H1 (cell line): ENCODE data around the gene F11. TPM values are rescaled to one million over a fixed set of nuclear protein-coding genes. Genes with fewer than 3 reads are reported as not detected.
A peak's percentile ranks its signal among the peaks of the same experiment; 100 is the strongest.

Experiments
- CTCF ChIA-PET: fragments of 300-600 bp; sonication (Branson Sonifier 250); formaldehyde crosslinking; loops from one replicate; lab custom pipeline; 2021; ENCODE audit not compliant: partially characterized antibody; lab: Charles Lee
- POLR2A ChIA-PET: fragments of 300-600 bp; sonication (Branson Sonifier 250); formaldehyde crosslinking; loops from one replicate; lab custom pipeline; 2021; ENCODE audit warnings: inconsistent platforms; ENCODE audit not compliant: partially characterized antibody; lab: Charles Lee
- DNase-seq, 2 experiments: peaks; one replicate each; pipeline versions ENCODE4 v3.0.0 to v3.0.0-alpha.2; 2010 to 2022; ENCODE audit warnings: low spot score in 2 of 2, low read depth in 1 of 2, mixed read lengths in 1 of 2
- FAIRE-seq: peaks from 2 replicates; lab custom pipeline; 2011; peaks lifted over from hg19 to GRCh38; lab: Jason Lieb, UNC
- H2AFZ ChIP-seq: 2 replicates; pipeline ENCODE4 v1.8.1; 2012; ENCODE audit warnings: low read length, inconsistent platforms
- H2AK5ac ChIP-seq: 2 replicates; pipeline ENCODE4 v1.6.1; 2013; ENCODE audit warnings: low read depth, low read length
- H2BK120ac ChIP-seq: replicated peaks from 2 replicates; pipeline ENCODE3; 2013; ENCODE audit warnings: low read depth, low read length, inconsistent platforms
- H2BK12ac ChIP-seq: 2 replicates; pipeline ENCODE4 v1.6.1; 2013; ENCODE audit warnings: low read depth, low read length
- H2BK15ac ChIP-seq: 2 replicates; pipeline ENCODE4 v1.6.1; 2013; ENCODE audit warnings: low read length
- H2BK20ac ChIP-seq: 2 replicates; pipeline ENCODE4 v1.6.1; 2013; ENCODE audit warnings: low read length
- H2BK5ac ChIP-seq: 2 replicates; pipeline ENCODE4 v1.6.1; 2013; ENCODE audit warnings: low read depth, low read length
- H3K14ac ChIP-seq: 2 replicates; pipeline ENCODE4 v1.6.1; 2013; ENCODE audit warnings: inconsistent platforms; ENCODE audit not compliant: insufficient read length
- H3K18ac ChIP-seq: 2 replicates; pipeline ENCODE4 v1.6.1; 2013; ENCODE audit warnings: low read length; ENCODE audit errors: extremely low read depth
- H3K23ac ChIP-seq: 2 replicates; pipeline ENCODE4 v1.6.1; 2013; ENCODE audit warnings: inconsistent platforms; ENCODE audit not compliant: insufficient read length
- H3K23me2 ChIP-seq: 2 replicates; pipeline ENCODE4 v1.6.1; 2013; ENCODE audit warnings: low read depth, low read length
- H3K27ac ChIP-seq: 2 replicates; pipeline ENCODE4 v1.6.1; 2011; ENCODE audit warnings: low read depth, low read length, inconsistent platforms
- H3K27me3 ChIP-seq, 4 experiments: replicated peaks in 1 of 4; 1 replicate in 1 of 4; 2 replicates in 3 of 4; pipeline versions ENCODE4 v1.6.1 to v1.8.1; 2011 to 2013; ENCODE audit warnings: low read length in 3 of 4, mild to moderate bottlenecking in 3 of 4, inconsistent platforms in 2 of 4, mixed read lengths in 2 of 4, moderate library complexity in 1 of 4; ENCODE audit not compliant: control insufficient read depth in 3 of 4, insufficient read depth in 3 of 4; ENCODE audit errors: extremely low read depth in 1 of 4
- H3K36me3 ChIP-seq, 4 experiments: 2 replicates each; pipeline versions ENCODE4 v1.6.1 to v1.8.1; 2011 to 2013; ENCODE audit warnings: mild to moderate bottlenecking in 4 of 4, low read length in 3 of 4, moderate library complexity in 2 of 4, control low read depth in 1 of 4, inconsistent platforms in 1 of 4; ENCODE audit not compliant: insufficient read depth in 4 of 4, control insufficient read depth in 2 of 4
- H3K4ac ChIP-seq: replicated peaks from 2 replicates; pipeline ENCODE3; 2013; ENCODE audit warnings: low read length, low read depth, mixed read lengths, inconsistent platforms; ENCODE audit not compliant: insufficient read length
- H3K4me1 ChIP-seq, 4 experiments: replicated peaks in 1 of 4; 1 replicate in 1 of 4; 2 replicates in 3 of 4; pipeline versions ENCODE4 v1.6.1 to v1.8.1; 2011 to 2013; ENCODE audit warnings: low read length in 3 of 4, inconsistent platforms in 2 of 4, mixed read lengths in 1 of 4; ENCODE audit not compliant: insufficient read depth in 4 of 4, control insufficient read depth in 3 of 4
- H3K4me2 ChIP-seq, 2 experiments: 2 replicates each; pipeline versions ENCODE4 v1.6.1 to v1.8.1; 2011 to 2013; ENCODE audit warnings: low read depth in 2 of 2, low read length in 2 of 2, control low read depth in 1 of 2, inconsistent platforms in 1 of 2, mild to moderate bottlenecking in 1 of 2; ENCODE audit not compliant: insufficient read depth in 1 of 2
- H3K4me3 ChIP-seq, 4 experiments: fragments of 200-600, 300-600 bp in 1 of 4; sonication (generic), shearing (Covaris generic), sonication (Bioruptor Twin) in 1 of 4; 2 replicates each; pipeline versions ENCODE4 v1.5.1 to v1.8.1; 2011 to 2016; ENCODE audit warnings: low read length in 4 of 4, low read depth in 3 of 4, control low read depth in 2 of 4, inconsistent platforms in 2 of 4, mild to moderate bottlenecking in 2 of 4, mixed read lengths in 1 of 4, moderate library complexity in 1 of 4; ENCODE audit not compliant: insufficient read depth in 2 of 4; ENCODE audit errors: extremely low read depth in 1 of 4
- H3K56ac ChIP-seq: replicated peaks from 2 replicates; pipeline ENCODE3; 2013; ENCODE audit warnings: low read depth, mild to moderate bottlenecking, mixed read lengths, low read length, inconsistent platforms; ENCODE audit not compliant: insufficient read length
- H3K79me1 ChIP-seq: 2 replicates; pipeline ENCODE4 v1.6.1; 2013; ENCODE audit warnings: low read depth, low read length, control low read depth
- H3K79me2 ChIP-seq, 2 experiments: 2 replicates each; pipeline versions ENCODE4 v1.6.1 to v1.8.1; 2012 to 2013; ENCODE audit warnings: low read length in 2 of 2, mild to moderate bottlenecking in 2 of 2, inconsistent platforms in 1 of 2; ENCODE audit not compliant: insufficient read depth in 2 of 2, control insufficient read depth in 1 of 2
- H3K9ac ChIP-seq, 4 experiments: replicated peaks in 1 of 4; 1 replicate in 1 of 4; 2 replicates in 3 of 4; pipeline versions ENCODE4 v1.6.1 to v1.8.1; 2011 to 2013; ENCODE audit warnings: low read depth in 3 of 4, low read length in 3 of 4, control low read depth in 2 of 4, mild to moderate bottlenecking in 2 of 4, moderate library complexity in 2 of 4, inconsistent platforms in 1 of 4; ENCODE audit errors: extremely low read depth in 1 of 4
- H3K9me3 ChIP-seq, 2 experiments: 2 replicates each; pipeline versions ENCODE4 v1.6.1 to v1.8.1; 2012 to 2013; ENCODE audit warnings: mild to moderate bottlenecking in 2 of 2, moderate library complexity in 2 of 2, control low read depth in 1 of 2, inconsistent platforms in 1 of 2, low read depth in 1 of 2, low read length in 1 of 2, mixed read lengths in 1 of 2; ENCODE audit not compliant: insufficient read depth in 2 of 2
- H4K20me1 ChIP-seq, 2 experiments: replicated peaks in 1 of 2; 2 replicates each; pipeline versions ENCODE3 to v1.8.1; 2011 to 2013; ENCODE audit warnings: inconsistent platforms in 2 of 2, low read length in 2 of 2, mild to moderate bottlenecking in 1 of 2; ENCODE audit not compliant: insufficient read depth in 2 of 2, control insufficient read depth in 1 of 2
- H4K5ac ChIP-seq: 2 replicates; pipeline ENCODE4 v1.6.1; 2013; ENCODE audit warnings: low read length, low read depth, mixed read lengths, inconsistent platforms; ENCODE audit not compliant: insufficient read length
- H4K8ac ChIP-seq: 2 replicates; pipeline ENCODE4 v1.8.0; 2013; ENCODE audit warnings: mild to moderate bottlenecking, moderate library complexity, low read length, inconsistent platforms; ENCODE audit not compliant: insufficient read depth; ENCODE audit errors: extremely low read depth
- H4K91ac ChIP-seq: replicated peaks from 2 replicates; pipeline ENCODE3; 2013; ENCODE audit warnings: low read length, mixed read lengths, inconsistent platforms; ENCODE audit not compliant: insufficient read length
- BRCA1 ChIP-seq: IDR thresholded peaks from 2 replicates; pipeline ENCODE4 v1.6.1; 2012; ENCODE audit warnings: low read depth, low read length, improper control_type of control experiment
- HDAC2 ChIP-seq, 2 experiments: fragments of 300-600 bp in 1 of 2; sonication (generic) in 1 of 2; IDR thresholded peaks; 2 replicates each; pipeline ENCODE4 v1.6.1; 2011 to 2012; ENCODE audit warnings: low read depth in 2 of 2, low read length in 2 of 2, mild to moderate bottlenecking in 2 of 2, moderate library complexity in 2 of 2, borderline replicate concordance in 1 of 2, inconsistent platforms in 1 of 2
- KDM1A ChIP-seq: fragments of 200-600, 300-600 bp; sonication (generic); IDR thresholded peaks from 2 replicates; pipeline ENCODE4 v1.7.1; 2016; ENCODE audit warnings: mild to moderate bottlenecking, low read length, borderline replicate concordance
- NRF1 ChIP-seq: IDR thresholded peaks from 2 replicates; pipeline ENCODE4 v1.6.1; 2011; ENCODE audit warnings: mild to moderate bottlenecking, low read depth, low read length, improper control_type of control experiment
- POLR2AphosphoS5 ChIP-seq: IDR thresholded peaks from 2 replicates; pipeline ENCODE4 v1.6.1; 2011; ENCODE audit warnings: low read depth, low read length
- WGBS, 2 experiments: shearing (Covaris generic) in 1 of 2; methylation state at CpG; one replicate each; pipeline versions ENCODE4 v1.1.6 to v1.1.7; 2013 to 2015; ENCODE audit warnings: low lambda C conversion rate in 2 of 2, mixed read lengths in 2 of 2, inconsistent platforms in 1 of 2, low coverage in 1 of 2, missing lambda C conversion rate in 1 of 2; ENCODE audit not compliant: insufficient replicate concordance in 2 of 2, insufficient coverage in 1 of 2, insufficient read length in 1 of 2; ENCODE audit errors: extremely low coverage in 1 of 2, missing lambda C conversion rate in 1 of 2; 5-methylcytosine and 5-hydroxymethylcytosine counted together
- polyA plus RNA-seq, 7 experiments: library from polyadenylated mRNA; depleted of rRNA in 3 of 7; stranded (reverse) in 5 of 7; unstranded in 2 of 7; fragments of >200 nt in 5 of 7; fragments of 200-250 nt in 2 of 7; gene quantifications; 1 replicate in 5 of 7; 2 replicates in 1 of 7; 4 replicates in 1 of 7; pipeline versions ENCODE4 v1.2.1 to v1.2.3, GENCODE V29; 2011 to 2013; ENCODE audit warnings: missing spikeins in 2 of 7, mixed read lengths in 2 of 7
- total RNA-seq: library from RNA; stranded (reverse); fragmentation: NEBNext Ultra II Directional; extraction: Animal tissue kit (Norgen Biotek cat#: 25700); gene quantifications from 2 replicates; pipeline ENCODE4 v1.2.1, GENCODE V29; 2021

Gene F11
- total and polyA plus RNA-seq, 2 of the 8 experiments (the other 6 are each of a cell fraction or from before 2014, with no cell fraction given) = 0.27 to 0.99 TPM

- H3K79me2 ChIP-seq = no peaks in the 10 kb centered on the region
- no peak overlapping the region for H3K9ac ChIP-seq
- H3K4me1 ChIP-seq = no peaks in the 10 kb centered on the region
- no peak overlapping the region for H2BK20ac ChIP-seq
- DNase-seq = no peak
- no peak overlapping the region for H2BK120ac ChIP-seq
- no peak for TF ChIP-seq HDAC2 (IDR thresholded peaks at IDR 0.05; ENCODE audit: borderline replicate concordance in 1 of 2, low read depth in 2 of 2, low read length in 2 of 2)
- no peak for TF ChIP-seq NRF1
- TF ChIP-seq KDM1A = no peak
- TF ChIP-seq BRCA1 = no peak
- TF ChIP-seq POLR2AphosphoS5 = no peak
- H2BK12ac ChIP-seq = no peak overlapping the region
- no peaks in the 10 kb centered on the region for H3K79me1 ChIP-seq
- H2AK5ac ChIP-seq = no peak overlapping the region
- H3K27ac ChIP-seq = no peak overlapping the region
- 0 out of 2 replicates have a peak overlapping the region, but pooled peaks have one; percentile 22 for H2AFZ ChIP-seq
- no peak overlapping the region for H3K4me3 ChIP-seq
- no peak overlapping the region for H3K4me2 ChIP-seq
- no peaks in the 10 kb centered on the region for H3K23me2 ChIP-seq
- H3K36me3 ChIP-seq = no peaks in the 10 kb centered on the region
- no peak for FAIRE-seq
- no peak overlapping the region for H2BK5ac ChIP-seq
- H3K14ac ChIP-seq = no peak overlapping the region
- H2BK15ac ChIP-seq = no peak overlapping the region
- H4K20me1 ChIP-seq = no peaks in the 10 kb centered on the region
- ChIA-PET POLR2A (no interaction called here), CTCF (no interaction called here)
- H3K9me3 ChIP-seq = peaks cover 0 to 3% of the 10 kb centered on the region in 2 experiments; a peak in 1 of 4 replicates
- H3K56ac ChIP-seq = no peak overlapping the region
- no peak overlapping the region for H3K23ac ChIP-seq
- H4K91ac ChIP-seq = no peak overlapping the region
- H4K5ac ChIP-seq = no peak overlapping the region
- no peak overlapping the region for H3K4ac ChIP-seq
- no peak overlapping the region for H4K8ac ChIP-seq
- WGBS, 2 experiments = 95% methylated on average over 13 of the region's 15 CpGs; no CpG with 5 or more reads in 1 of the 2 experiments
- H3K18ac ChIP-seq = no peak overlapping the region
- H3K27me3 ChIP-seq = no peaks in the 10 kb centered on the region
Observed at GRCh38 chr4:186329372-186329771, 63.4 kb downstream of the F11 start.
